PC-3 (cell line): Measurements from ENCODE around the gene CDC42EP2.

Source experiments
- CTCF ChIP-seq: fragments of 300-600 bp; sonication (generic); conservative IDR thresholded peaks from 2 replicates; pipeline ENCODE4 v1.5.1; 2017; ENCODE audit warnings: antibody characterized with exemption, low read depth, mild to moderate bottlenecking, low read length
- EZH2 ChIP-seq: fragments of 300-600 bp; sonication (generic); IDR thresholded peaks from one replicate; pipeline ENCODE4 v1.6.1; 2017; ENCODE audit warnings: antibody characterized with exemption, mild to moderate bottlenecking, low read length; ENCODE audit not compliant: unreplicated experiment

- TF ChIP-seq CTCF (peak; percentile 68), EZH2 (no peak)
Observed at GRCh38 chr11:65352783-65353182, 38.1 kb downstream of the CDC42EP2 start.
